ENCODE data around the gene PUS1.
"Not testable (repeated sequence)": the region's sequence is repeated elsewhere in the genome, so short reads cannot be mapped to it uniquely, and the experiment has no call there.

Gene PUS1

DNA sequence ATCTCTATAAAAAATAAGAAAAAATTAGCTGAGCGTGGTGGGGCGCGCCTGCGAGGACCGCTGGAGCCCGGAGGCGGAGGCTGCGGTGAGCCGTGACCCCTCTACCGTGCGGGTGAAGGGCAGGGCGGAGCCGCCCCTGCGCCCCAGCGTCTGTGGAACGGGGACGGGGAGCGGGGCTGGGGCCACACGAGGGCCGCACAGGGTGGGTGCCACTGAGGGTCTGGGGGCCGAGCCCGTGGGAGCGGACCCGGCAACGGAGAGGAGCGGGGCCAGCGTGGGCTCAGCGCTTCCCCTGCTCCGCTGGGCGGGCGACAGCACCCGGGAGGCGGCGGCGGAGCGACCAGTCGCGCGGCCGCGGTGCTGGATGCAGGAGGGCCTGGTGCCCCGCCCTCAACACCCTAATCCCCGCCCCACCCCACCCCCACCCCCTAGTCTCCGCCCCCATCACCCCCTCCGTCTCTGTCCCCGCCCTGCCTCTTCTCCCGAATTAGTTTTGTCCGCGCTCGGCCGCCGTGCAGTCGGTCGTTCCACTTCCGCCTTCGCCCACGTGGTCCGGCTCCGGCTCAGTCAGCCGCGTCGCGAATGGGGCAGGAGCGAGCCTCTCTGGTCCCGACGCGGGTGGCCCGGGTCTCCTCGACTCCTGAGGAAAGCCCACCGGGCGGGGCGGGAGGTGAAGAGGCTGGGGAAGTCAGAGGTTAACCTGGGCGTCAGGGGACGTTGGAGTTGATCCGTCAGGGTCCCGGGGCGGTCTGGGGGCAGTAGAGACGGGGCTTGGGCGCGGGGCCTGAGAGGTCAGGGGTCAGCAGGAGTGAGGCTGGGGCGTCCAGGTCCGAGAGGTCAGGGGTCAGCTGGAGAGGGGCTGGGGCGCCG lies at the start of gene PUS1:
Gene PUS1, plus strand, starts transcription at position 566 of the 870 bp plus-strand sequence. CDS start 447 bp downstream, outside the sequence.
- peak; percentile 91 for DNase-seq (ENCODE audit: low spot score)

DNA sequence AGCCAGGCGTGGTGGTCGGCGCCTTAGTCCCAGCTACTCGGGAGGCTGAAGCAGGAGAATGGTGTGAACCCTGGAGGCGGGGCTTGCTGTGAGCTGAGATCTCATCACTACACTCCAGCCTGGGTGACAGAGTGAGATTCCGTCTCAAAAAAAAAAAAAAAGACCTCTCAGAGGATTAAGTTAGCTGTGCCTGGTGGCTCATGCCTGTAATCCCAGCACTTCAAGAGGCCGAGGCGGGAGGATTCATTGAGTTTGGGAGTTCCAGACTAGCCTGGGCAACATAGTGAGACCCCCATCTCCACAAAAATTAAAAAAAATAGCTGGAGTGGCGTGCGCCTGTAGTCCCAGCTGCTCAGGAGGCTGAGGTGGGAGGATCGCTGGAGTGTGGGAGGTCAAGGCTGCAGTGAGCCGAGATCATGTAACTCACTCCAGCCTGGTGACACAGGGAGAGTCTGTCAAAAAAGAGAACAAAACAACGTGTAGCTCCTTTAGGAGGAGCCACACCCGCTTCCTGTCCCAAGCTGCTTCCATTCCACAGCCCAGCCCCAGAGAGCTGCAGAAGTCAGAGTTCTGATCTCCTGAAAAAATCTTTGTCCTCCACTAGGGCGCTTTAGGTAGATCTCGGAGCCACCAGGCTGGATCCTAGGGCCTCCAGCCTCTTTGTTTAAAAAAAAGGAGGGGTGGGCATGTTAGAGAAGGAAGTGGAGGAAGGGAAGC lies 46.1 kb upstream of the PUS1 start:
- peak; percentile 41 for DNase-seq (ENCODE audit: low spot score)

DNA sequence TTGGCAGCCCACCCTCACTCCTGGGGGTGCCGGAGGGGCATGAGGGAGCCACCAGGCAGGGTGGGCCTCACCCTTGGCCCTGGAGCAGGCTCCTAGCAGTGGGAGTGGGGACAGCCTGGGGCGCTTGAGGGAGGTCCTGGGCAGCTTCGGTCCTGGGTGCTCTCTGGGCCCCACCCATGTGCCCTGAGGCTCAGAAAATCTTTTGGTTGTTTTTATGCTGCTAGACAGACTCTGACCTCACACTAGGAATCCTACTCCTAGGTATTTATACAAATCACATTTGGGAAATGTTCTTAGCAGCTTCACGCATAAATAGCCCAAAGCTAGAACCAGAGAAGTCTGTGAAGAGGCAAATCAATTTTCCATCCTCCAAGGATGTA lies 45.6 kb upstream of the PUS1 start:
- DNase-seq (ENCODE audit: low spot score), result no peak

DNA sequence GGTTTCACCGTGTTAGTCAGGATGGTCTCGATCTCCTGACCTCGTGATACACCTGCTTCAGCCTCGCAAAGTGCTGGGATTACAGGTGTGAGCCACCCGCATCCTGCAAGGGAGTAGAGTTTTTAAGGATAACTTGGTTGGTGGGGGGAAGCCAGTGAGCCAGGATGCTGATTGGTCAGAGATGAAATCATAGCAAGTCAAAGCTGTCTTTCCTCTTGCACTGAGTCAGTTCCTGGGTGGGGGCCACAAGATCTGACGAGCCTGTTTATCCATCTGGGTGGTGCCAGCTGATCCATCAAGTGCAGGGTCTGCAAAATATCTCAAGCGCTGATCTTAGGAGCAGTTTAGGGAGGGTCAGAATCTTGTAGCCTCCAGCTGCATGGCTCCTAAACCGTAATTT lies 44.0 kb upstream of the PUS1 start:
- not testable (repeated sequence) for DNase-seq (ENCODE audit: low spot score)

DNA sequence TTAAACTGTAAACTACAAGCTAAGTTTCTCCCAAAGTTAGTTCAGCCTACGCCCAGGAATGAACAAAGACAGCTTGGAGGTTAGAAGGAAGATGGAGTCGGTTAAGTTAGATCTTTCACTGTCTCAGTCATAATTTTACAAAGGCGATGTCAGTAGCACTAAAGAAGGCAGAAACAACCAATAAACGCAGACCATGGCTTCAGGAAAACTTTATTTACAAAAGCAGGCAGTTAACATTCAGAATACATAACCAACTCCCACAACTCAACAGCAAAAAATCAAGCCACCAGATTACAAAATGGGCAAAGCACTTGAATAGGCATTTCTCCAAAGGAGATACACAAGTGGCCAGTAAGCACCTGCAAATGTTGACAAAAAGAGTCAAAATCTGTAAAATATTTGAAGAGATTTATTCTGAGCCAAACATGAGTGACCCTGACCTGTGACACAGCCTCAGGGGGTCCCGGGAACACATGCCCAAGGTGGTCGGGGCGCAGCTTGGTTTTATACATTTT lies 43.5 kb upstream of the PUS1 start:
- DNase-seq (ENCODE audit: low spot score), result no peak

DNA sequence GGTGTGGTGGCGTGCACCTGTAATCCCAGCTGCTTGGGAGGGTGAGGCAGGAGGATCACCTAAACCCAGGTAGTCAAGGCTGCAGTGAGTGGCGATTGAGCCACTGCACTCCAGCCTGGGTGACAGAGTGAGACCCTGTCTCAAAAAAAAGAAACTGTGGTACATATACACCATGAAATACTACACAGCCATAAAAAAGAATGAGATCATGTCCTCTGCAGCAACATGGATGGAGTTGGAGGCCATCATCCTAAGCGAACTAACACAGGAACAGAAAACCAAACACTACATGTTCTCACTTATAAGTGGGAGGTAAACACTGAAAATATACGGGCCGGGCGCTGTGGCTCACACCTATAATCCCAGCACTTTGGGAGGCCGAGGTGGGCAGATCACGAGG lies 37.4 kb upstream of the PUS1 start:
- not testable (repeated sequence) for DNase-seq (ENCODE audit: low spot score)

DNA sequence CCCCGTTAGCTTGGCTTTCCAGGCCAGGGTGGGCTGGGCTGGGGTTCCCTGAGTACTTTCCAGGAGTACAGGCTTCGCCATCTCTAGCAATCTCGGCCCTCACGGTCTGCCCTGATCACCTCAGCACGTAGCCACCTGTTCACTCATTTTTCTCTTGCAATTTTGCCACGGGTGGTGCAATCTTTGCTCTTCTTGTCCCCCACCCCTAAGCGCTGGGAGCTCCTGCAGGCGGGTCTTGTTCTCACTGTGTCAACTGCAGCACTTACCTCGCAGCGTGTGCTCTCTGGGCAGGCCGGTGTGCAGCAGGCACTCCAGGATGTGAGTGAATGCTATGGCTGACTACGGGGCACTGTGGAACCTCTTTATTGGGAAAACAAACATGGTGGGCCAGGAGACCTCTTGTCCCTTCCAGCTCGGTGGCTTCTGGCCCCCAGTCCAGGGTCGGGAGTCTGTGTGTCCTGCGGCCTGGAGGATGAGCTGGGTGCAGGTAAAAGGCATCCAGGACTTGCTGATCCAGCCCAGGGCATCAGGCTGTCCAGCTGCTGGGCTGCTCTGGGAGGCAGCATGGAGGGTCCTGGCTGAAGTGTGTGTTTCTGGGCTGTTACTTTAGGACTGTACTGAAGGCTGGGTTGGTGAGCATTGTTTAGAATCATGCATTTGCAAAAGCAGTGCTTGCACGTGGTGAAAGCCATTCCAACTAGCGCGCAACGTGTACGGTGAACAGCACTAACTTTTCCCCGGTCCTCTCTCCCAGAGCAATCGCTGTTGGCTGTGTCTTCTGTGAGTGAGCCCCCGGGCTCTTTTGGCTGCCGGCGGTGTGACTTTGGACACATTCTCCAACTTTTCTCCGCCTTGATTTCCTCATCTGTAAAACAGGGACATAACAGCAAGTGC lies 36.1 kb upstream of the PUS1 start:
- DNase-seq (ENCODE audit: low spot score), result no peak

DNA sequence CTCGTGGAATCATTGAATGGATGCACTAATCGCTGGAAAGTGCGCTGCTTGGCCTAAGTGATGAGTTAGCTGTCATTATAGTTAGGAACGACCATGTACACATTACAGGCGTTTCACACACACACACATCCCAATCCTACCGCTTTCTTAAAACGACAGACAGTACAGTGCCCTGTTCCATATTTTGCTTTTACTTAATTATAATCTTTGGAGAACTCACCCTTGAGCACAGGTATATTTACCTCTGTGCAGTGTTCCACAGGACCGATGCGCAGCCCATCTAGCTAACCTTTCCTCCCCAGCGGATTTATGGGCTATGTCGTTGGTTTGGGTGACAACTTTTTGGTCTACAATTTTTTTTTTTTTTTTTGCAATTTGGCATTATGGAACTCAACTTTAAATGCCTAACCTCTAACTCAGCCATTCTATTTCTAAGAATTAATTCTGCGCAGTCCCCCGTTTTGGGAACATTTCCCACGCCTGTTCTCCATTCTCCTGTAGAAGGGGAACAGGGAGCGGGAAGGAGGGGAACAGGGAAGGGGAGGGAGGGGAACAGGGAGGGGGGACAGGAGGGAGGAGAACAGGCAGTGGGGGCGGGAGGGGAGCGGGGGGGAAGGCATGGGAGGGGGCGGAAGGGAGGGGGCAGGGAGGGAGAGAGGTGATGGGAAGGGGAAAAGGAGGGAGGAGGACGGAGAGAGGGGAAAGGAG lies 35.3 kb upstream of the PUS1 start:
- DNase-seq (ENCODE audit: low spot score), result no peak

DNA sequence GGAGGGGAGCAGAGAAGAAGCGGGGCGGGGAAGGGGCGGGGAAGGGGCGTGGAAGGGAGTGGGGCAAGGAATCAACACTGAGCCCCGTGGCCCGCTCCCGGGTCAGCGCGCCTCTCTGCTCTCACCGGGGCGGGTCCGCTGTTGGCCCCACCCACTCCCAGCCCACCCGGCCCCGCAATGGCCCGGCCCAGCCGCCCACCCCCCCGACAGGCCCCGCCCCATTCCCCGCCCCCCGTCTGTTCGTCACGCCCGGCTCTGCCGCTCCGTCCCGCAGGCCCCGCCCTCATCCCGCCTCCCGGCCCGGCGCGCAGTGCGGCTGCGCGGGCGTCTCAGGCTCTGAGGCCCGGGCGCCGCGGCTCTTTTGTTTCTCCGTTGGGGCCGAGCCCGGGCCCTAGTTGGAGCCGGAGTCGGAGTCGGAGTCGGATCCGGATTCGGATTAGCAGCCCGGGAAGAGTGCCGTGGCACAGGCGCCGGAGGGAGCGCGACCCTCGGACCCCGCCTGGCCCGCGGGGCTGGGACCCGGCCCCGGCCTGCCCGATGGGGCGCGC lies 34.7 kb upstream of the PUS1 start, which contains the start of gene ULK1:
Gene ULK1, plus strand, starts transcription at position 310 of the 548 bp plus-strand sequence. CDS start 380 bp downstream, outside the sequence.
- peak; percentile 76 for DNase-seq (ENCODE audit: low spot score)

DNA sequence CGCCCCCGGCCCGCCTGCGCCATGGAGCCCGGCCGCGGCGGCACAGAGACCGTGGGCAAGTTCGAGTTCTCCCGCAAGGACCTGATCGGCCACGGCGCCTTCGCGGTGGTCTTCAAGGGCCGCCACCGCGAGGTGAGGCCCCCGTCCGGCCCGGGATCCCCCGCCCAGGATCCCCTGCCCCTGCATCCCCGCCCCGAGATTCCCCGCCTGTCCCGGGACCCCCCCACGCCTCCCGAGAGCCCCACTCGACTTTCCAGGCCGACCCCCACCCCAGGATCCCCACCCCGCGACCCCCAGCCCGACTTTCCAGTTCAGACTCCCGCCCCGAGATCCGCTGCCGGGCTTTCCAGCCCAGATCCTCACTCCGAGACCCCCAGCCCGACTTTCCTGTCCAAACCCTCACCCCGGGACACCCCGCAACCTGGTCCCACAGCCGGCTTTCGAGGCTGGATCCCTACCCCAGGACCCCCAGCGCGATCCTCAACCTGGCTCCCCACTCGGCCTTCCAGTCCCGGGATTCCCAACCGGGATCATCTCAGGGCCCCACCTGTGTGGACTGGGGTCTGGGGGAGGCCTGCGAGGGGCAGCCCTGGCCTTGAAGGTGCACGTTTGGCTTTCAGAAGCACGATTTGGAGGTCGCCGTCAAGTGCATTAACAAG lies 34.0 kb upstream of the PUS1 start:
- DNase-seq (ENCODE audit: low spot score), result no peak

DNA sequence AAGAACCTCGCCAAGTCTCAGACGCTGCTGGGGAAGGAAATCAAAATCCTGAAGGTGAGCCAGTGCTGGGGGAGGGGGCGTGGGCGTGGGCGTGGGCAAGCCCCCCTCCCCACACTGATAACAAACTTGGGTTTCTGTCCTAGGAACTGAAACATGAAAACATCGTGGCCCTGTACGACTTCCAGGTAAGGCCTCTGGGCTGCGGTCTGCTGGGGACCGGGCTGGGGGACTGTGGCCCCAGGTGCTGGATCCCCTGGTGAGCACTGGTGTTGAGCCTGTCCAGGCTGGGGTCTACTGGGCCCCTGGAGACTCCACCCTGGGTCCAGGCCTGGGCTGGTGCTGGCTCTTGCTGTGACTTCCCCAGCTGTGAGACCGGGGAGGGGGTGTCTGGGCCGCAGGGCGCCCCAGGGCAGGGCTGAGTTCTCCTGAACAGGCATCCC lies 33.4 kb upstream of the PUS1 start:
- DNase-seq (ENCODE audit: low spot score), result no peak

DNA sequence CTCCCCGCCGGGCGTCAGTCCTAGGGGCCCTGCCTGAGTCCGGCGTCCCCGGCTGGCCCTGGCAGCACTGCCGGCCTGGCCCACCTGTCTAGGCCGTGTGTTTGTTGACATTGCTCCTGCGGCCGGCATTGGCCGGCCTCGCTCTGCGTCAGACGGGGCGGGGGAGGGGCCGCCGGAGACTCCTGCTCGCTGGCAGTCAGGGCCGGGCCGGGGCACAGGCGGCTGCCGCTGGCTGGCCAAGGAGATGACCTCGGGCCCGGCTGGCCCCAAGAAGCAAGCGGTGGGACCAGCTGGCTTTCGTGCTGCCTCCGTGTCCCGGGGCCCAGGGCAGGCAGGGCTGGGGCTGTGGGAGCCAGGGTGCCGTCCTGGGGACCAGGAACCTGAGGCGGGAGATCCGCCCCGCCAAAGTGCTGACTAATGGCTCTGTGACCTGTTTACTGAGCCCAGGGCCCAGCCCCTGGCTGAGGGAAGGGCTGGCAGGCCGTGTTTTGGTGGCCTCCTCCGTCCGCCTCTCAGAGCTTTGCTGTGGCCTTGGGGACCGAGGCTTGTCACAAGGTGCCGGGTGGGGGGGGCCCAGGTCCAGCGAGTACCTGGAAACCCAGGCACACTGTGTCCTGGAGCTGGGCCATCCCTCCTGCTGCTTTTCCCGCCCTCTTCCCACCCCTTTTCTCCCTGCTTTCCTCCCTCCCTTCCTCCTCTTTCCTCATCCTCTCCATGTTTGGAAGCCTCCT lies 32.8 kb upstream of the PUS1 start:
- DNase-seq (ENCODE audit: low spot score), result peak; percentile 82

DNA sequence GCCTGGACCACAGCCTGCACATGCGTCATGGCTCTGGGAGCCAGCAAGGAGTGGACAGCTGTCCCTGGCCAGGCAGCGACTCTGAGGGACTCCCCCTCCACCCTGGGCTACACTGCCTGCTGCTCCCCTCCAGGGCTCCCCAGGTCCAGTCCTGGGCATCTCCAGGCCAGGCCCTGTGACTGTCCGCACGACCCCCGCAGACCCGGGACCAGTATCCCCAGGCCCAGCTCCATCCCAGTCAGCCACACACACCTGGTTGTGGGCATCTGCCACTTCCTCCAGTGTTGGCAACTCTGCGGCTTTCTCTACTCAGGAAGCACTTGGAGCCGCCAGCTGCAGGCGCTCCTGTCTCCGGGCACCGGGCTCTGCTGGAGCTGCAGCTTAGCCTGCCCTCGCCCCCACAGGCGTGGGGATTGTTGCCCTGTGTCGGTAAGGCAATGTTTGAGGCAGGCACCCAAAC lies 32.2 kb upstream of the PUS1 start:
- DNase-seq (ENCODE audit: low spot score), result no peak

DNA sequence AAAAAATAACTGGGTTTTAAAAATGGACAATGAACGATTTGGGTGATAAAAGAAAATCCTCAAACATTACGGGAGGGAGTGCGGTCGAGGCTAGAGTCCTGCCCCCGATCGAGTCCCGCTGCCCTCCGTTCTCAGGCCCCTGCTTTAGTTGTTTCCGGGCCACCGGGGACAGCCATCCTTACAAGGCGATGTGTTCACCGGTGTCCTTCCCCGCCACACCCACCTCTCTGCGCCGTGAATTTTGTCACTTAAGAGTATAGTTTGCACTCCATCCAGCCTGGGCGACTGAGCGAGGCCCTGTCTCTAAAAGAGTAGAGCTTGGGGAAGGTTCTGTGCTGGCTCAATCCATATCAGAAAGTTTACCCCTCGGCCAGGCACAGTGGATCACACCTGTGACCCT lies 31.8 kb upstream of the PUS1 start:
- no peak for DNase-seq (ENCODE audit: low spot score)

DNA sequence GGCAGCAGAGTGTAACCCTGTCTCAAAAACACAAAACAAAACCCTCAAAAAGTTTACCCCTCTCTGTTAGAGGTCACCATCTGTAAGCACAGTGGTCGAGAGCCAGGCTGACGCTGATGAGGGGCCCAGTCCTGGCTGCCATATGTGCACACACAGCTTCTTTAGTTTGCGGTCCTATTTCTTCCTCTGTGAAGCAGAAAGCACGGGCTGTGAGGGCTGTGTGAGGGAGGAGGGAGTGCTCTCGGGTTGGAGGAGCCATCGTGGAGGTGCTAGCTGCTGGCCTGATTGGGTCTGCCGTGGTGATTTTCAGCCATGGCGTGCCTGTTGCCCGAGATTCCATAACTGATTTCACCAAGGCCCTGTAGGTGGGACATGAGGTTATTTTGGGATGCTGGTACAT lies 31.2 kb upstream of the PUS1 start:
- DNase-seq (ENCODE audit: low spot score), result no peak

DNA sequence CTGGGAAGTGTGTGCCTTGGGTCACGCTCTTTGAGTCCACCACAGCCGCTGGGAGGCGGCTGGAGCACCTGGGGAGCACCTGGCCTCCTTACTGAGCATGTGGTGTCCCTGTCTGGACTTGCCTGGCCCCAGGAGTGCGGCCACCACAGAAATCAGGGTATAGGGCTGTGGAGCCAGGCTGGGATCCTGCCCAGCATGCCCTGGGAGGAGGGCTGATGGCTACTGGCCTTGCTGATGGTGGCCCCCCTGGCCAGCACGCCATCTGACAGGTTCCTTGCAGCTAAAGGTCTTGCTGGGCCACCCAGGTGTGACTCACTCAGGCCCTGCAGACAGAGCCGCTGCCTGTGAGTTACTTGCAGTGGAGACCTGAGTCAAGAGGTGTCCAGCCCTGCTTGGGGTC lies 28.7 kb upstream of the PUS1 start:
- no peak for DNase-seq (ENCODE audit: low spot score)

DNA sequence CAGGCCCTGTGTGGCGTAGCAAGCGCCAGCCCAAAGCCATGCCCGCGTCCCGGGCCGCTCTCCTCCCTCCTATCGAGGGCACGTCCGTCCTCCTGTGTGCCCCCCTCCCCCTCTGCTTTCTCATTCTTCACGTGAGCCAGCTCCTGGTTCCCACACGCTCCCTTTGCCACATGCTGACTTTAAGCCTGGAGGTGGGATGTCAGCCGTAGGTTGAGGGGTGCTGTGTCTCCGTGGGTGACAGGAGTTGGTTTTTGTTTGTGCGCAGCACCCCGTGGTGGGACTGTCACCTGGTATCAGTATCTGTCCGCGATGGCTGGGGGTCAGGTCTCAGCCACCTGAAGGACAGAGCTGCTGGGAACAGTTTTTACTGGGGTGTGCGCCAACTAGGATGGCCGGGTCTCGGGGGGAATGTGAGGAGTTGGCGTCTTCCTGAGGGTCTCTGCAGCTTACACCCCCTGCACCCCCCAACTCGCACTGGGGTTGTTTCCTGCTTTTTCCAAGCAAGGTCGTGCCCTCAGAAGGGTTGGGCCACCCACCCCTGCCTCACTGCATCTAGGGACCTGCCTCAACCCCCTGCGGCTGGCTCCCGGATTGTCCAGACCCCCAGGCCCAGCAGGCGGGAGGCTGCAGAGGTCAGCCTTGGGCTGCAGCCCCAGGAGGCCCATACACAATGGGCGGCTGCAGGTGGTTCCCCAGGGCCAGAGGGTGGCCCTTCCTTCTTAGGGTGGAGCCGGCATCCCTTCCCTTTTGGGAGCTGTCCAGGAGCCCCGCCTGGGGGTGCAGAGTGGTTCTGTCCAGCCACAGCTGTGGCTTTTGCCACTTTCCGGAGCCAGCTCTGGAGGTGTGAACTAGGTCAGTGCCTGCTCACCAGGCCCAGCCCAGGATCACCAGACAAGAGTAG lies 27.4 kb upstream of the PUS1 start:
- no peak for DNase-seq (ENCODE audit: low spot score)
